ENCODE data around the gene PEX14.

The PEX14 gene

DNA sequence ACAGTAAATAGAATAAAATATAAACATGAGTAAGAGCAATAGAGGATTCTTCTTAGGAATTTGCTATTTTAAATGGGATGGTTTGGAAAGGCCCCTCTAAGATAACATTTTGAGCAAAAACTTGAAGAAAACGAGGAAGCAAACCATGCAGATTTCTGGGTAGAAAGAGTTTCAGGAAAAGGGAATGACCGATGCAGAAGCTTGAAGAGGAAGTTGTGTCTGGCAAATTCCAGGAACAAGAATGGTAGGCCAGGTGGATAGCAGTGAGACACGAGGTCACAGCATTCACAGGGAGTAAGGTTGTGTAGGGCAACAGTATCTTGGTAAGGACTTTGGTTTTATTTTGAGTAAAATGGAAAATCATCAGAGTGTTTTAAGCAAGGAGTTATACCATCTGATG lies 108.9 kb downstream of the PEX14 start:
- H4K20me1 ChIP-seq (ENCODE audit: low read depth, low read length): no peaks in the 10 kb centered on the region
- no peak overlapping the region for H3K9ac ChIP-seq (ENCODE audit: low read length)
- H3K27ac ChIP-seq (ENCODE audit: low read depth, low read length): no peak overlapping the region
- H3K79me2 ChIP-seq (ENCODE audit: insufficient read depth, low read length): no peaks in the 10 kb centered on the region
- H3K27me3 ChIP-seq (ENCODE audit: low read length): no peaks in the 10 kb centered on the region
- no peak overlapping the region for H3K4me2 ChIP-seq (ENCODE audit: low read depth, low read length, poor library complexity, severe bottlenecking)
- TF ChIP-seq, protein P1, sequence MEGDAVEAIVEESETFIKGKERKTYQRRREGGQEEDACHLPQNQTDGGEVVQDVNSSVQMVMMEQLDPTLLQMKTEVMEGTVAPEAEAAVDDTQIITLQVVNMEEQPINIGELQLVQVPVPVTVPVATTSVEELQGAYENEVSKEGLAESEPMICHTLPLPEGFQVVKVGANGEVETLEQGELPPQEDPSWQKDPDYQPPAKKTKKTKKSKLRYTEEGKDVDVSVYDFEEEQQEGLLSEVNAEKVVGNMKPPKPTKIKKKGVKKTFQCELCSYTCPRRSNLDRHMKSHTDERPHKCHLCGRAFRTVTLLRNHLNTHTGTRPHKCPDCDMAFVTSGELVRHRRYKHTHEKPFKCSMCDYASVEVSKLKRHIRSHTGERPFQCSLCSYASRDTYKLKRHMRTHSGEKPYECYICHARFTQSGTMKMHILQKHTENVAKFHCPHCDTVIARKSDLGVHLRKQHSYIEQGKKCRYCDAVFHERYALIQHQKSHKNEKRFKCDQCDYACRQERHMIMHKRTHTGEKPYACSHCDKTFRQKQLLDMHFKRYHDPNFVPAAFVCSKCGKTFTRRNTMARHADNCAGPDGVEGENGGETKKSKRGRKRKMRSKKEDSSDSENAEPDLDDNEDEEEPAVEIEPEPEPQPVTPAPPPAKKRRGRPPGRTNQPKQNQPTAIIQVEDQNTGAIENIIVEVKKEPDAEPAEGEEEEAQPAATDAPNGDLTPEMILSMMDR (IDR thresholded peaks at IDR 0.05; ENCODE audit: insufficient read depth, low read length, poor library complexity, severe bottlenecking): no peak
- TF ChIP-seq EZH2phosphoT487 (conservative IDR thresholded peaks at IDR 0.05; ENCODE audit: low read length): no peak
- no peak overlapping the region for H3K4me3 ChIP-seq (ENCODE audit: insufficient read depth, low read length, poor library complexity, severe bottlenecking)
- H3F3A ChIP-seq (ENCODE audit: insufficient read depth): no peaks in the 10 kb centered on the region
- H3K36me3 ChIP-seq (ENCODE audit: low read length): no peaks in the 10 kb centered on the region
- no peaks in the 10 kb centered on the region for H3K9me2 ChIP-seq (replicated peaks; ENCODE audit: insufficient read depth, low read length)
- no peaks in the 10 kb centered on the region for H3K9me3 ChIP-seq (ENCODE audit: insufficient read depth, low read length)
- H2AFZ ChIP-seq (ENCODE audit: low read depth, low read length, severe bottlenecking): no peak overlapping the region

DNA sequence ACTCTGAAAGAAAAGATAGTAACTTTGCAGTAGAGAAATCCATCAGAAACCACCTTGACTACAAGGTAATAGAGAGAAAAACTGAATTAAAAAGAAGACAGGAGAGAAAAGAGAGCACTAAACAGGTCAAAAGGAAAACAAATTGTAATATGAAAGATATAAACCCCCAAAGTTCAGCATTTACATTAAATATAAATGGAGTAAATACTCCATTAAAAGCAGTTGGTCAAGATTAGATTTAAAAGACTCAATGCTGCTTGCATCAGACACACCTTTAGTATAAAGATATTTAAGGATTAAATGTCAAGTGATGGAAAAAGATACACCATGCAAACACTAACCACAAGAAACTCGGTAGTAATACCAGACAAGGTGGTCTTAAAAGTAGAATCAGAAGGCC lies 110.5 kb downstream of the PEX14 start:
- no peaks in the 10 kb centered on the region for H3K79me2 ChIP-seq (ENCODE audit: insufficient read depth, low read length)
- no peaks in the 10 kb centered on the region for H3F3A ChIP-seq (ENCODE audit: insufficient read depth)
- no peak overlapping the region for H3K4me3 ChIP-seq (ENCODE audit: insufficient read depth, low read length, poor library complexity, severe bottlenecking)
- no peak overlapping the region for H2AFZ ChIP-seq (ENCODE audit: low read depth, low read length, severe bottlenecking)
- H3K9ac ChIP-seq (ENCODE audit: low read length): no peak overlapping the region
- TF ChIP-seq, protein P1 (IDR thresholded peaks at IDR 0.05; ENCODE audit: insufficient read depth, low read length, poor library complexity, severe bottlenecking): no peak
- TF ChIP-seq EZH2phosphoT487 (conservative IDR thresholded peaks at IDR 0.05; ENCODE audit: low read length): no peak
- no peaks in the 10 kb centered on the region for H3K36me3 ChIP-seq (ENCODE audit: low read length)
- no peaks in the 10 kb centered on the region for H3K27me3 ChIP-seq (ENCODE audit: low read length)
- H3K27ac ChIP-seq (ENCODE audit: low read depth, low read length): no peak overlapping the region
- no peak overlapping the region for H3K4me2 ChIP-seq (ENCODE audit: low read depth, low read length, poor library complexity, severe bottlenecking)
- H3K9me2 ChIP-seq (replicated peaks; ENCODE audit: insufficient read depth, low read length): no peaks in the 10 kb centered on the region
- H4K20me1 ChIP-seq (ENCODE audit: low read depth, low read length): no peaks in the 10 kb centered on the region
- H3K9me3 ChIP-seq (ENCODE audit: insufficient read depth, low read length): no peaks in the 10 kb centered on the region

DNA sequence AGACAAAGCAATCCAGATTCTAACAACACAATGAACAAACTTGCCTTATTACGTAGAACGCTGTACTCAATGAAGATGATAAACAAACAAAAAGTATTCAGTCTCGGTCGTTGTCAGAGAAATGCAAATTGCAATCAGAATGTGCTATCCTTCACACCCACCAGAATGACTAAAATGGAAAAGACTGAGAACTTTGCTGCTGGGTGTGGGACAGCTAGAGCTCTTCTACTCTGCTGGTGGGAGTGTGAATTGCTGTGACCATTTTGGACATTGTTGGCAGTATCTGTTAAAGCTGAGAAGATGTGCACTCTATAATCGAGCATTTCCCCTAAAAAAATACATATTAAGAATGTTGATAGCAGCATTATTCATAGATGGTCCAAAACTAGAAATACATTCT lies 111.4 kb downstream of the PEX14 start:
- Histone ChIP-seq H3K79me2 (ENCODE audit: insufficient read depth, low read length) (no peaks in the 10 kb centered on the region), H3K4me2 (ENCODE audit: low read depth, low read length, poor library complexity, severe bottlenecking) (no peak overlapping the region), H3K9me3 (ENCODE audit: insufficient read depth, low read length) (no peaks in the 10 kb centered on the region), H3K27ac (ENCODE audit: low read depth, low read length) (no peak overlapping the region), H3K9me2 (replicated peaks; ENCODE audit: insufficient read depth, low read length) (no peaks in the 10 kb centered on the region), H3K9ac (ENCODE audit: low read length) (no peak overlapping the region), H2AFZ (ENCODE audit: low read depth, low read length, severe bottlenecking) (no peak overlapping the region), H3F3A (ENCODE audit: insufficient read depth) (no peaks in the 10 kb centered on the region), H3K4me3 (ENCODE audit: insufficient read depth, low read length, poor library complexity, severe bottlenecking) (no peak overlapping the region), H4K20me1 (ENCODE audit: low read depth, low read length) (no peaks in the 10 kb centered on the region), H3K27me3 (ENCODE audit: low read length) (no peaks in the 10 kb centered on the region), H3K36me3 (ENCODE audit: low read length) (no peaks in the 10 kb centered on the region)
- no peak for TF ChIP-seq EZH2phosphoT487 (conservative IDR thresholded peaks at IDR 0.05; ENCODE audit: low read length)
- TF ChIP-seq, protein P1 (IDR thresholded peaks at IDR 0.05; ENCODE audit: insufficient read depth, low read length, poor library complexity, severe bottlenecking): no peak
